HepG2 (cell line): Measurements from ENCODE around the gene MYO7A. TPM values are rescaled to one million over a fixed set of nuclear protein-coding genes. Genes with fewer than 3 reads are reported as not detected.

Source experiments
- ATF4 ChIP-seq, 2 experiments: fragments of 450-650 bp in 1 of 2; sonication (generic) in 1 of 2; formaldehyde crosslinking; IDR thresholded peaks; 2 replicates each; pipeline versions ENCODE4 v1.5.0 to v1.8.0; 2020 to 2022; ENCODE audit warnings: mild to moderate bottlenecking in 1 of 2, missing genetic modification reagents in 1 of 2
- CEBPB ChIP-seq: IDR thresholded peaks from 2 replicates; pipeline ENCODE4 v1.6.1; 2011; ENCODE audit warnings: low read depth, low read length, improper control_type of control experiment, borderline replicate concordance
- CSRNP1 ChIP-seq: sonication (generic); formaldehyde crosslinking; IDR thresholded peaks from 2 replicates; pipeline ENCODE4 v1.8.1; 2023; ENCODE audit warnings: mild to moderate bottlenecking, missing genetic modification reagents
- ELF3 ChIP-seq: IDR thresholded peaks from 2 replicates; pipeline ENCODE4 v1.6.1; 2016; ENCODE audit warnings: missing genetic modification reagents, missing compliant biosample characterization
- GPBP1L1 ChIP-seq: sonication (generic); formaldehyde crosslinking; IDR thresholded peaks from 2 replicates; pipeline ENCODE4 v1.5.0; 2020; ENCODE audit warnings: mild to moderate bottlenecking, missing genetic modification reagents
- HNF4A ChIP-seq: sonication (generic); formaldehyde crosslinking; IDR thresholded peaks from 2 replicates; pipeline ENCODE4 v1.4.0; 2020; ENCODE audit warnings: missing genetic modification reagents
- IRF1 ChIP-seq: sonication (generic); formaldehyde crosslinking; IDR thresholded peaks from 2 replicates; pipeline ENCODE4 v1.4.0; 2020; ENCODE audit warnings: low read depth, mild to moderate bottlenecking, missing genetic modification reagents
- IRF2 ChIP-seq: IDR thresholded peaks from 2 replicates; pipeline ENCODE4 v1.6.1; 2018; ENCODE audit warnings: missing genetic modification reagents, missing compliant biosample characterization
- MTA3 ChIP-seq: sonication (generic); formaldehyde crosslinking; IDR thresholded peaks from 2 replicates; pipeline ENCODE4 v1.4.0; 2020; ENCODE audit warnings: missing genetic modification reagents
- NCOR1 ChIP-seq: fragments of 200-600 bp; sonication (generic); IDR thresholded peaks from 2 replicates; pipeline ENCODE4 v1.7.0; 2017; ENCODE audit warnings: antibody characterized with exemption, low read length, borderline replicate concordance
- NFIB ChIP-seq: sonication (generic); formaldehyde crosslinking; IDR thresholded peaks from 2 replicates; pipeline ENCODE4 v1.9.0; 2021; ENCODE audit warnings: missing genetic modification reagents, mild to moderate bottlenecking, borderline replicate concordance
- NFKB2 ChIP-seq: sonication (generic); formaldehyde crosslinking; IDR thresholded peaks from 2 replicates; pipeline ENCODE4 v1.4.0; 2020; ENCODE audit warnings: missing genetic modification reagents, borderline replicate concordance
- PAXIP1 ChIP-seq: sonication (generic); formaldehyde crosslinking; conservative IDR thresholded peaks from 2 replicates; pipeline ENCODE4 v1.4.0; 2020; ENCODE audit warnings: mild to moderate bottlenecking, missing genetic modification reagents, moderate library complexity
- SMAD1 ChIP-seq: sonication (generic); formaldehyde crosslinking; IDR thresholded peaks from 2 replicates; pipeline ENCODE4 v1.4.0; 2020; ENCODE audit warnings: missing genetic modification reagents, low read depth, mild to moderate bottlenecking, borderline replicate concordance
- SNAPC2 ChIP-seq: sonication (generic); formaldehyde crosslinking; IDR thresholded peaks from 2 replicates; pipeline ENCODE4 v1.8.1; 2022; ENCODE audit warnings: mild to moderate bottlenecking, missing genetic modification reagents
- SP5 ChIP-seq: IDR thresholded peaks from 2 replicates; pipeline ENCODE4 v1.6.1; 2016; ENCODE audit warnings: low read depth, borderline replicate concordance
- ZC3H4 ChIP-seq: sonication (generic); formaldehyde crosslinking; IDR thresholded peaks from 2 replicates; pipeline ENCODE4 v1.4.0; 2020; ENCODE audit warnings: missing genetic modification reagents, borderline replicate concordance
- ZNF282 ChIP-seq: fragments of 450-650 bp; IDR thresholded peaks from 2 replicates; pipeline ENCODE4 v1.6.1; 2018; ENCODE audit not compliant: partially characterized antibody
- ZNF382 ChIP-seq: sonication (generic); formaldehyde crosslinking; IDR thresholded peaks from 2 replicates; pipeline ENCODE4 v1.5.0; 2020; ENCODE audit warnings: missing genetic modification reagents, mild to moderate bottlenecking, borderline replicate concordance
- ZNF562 ChIP-seq: sonication (generic); formaldehyde crosslinking; IDR thresholded peaks from 2 replicates; pipeline ENCODE4 v1.8.0; 2022; ENCODE audit warnings: missing genetic modification reagents, borderline replicate concordance
- ZNF788 ChIP-seq: sonication (generic); formaldehyde crosslinking; IDR thresholded peaks from 2 replicates; pipeline ENCODE4 v1.5.0; 2020; ENCODE audit warnings: mild to moderate bottlenecking, missing genetic modification reagents, borderline replicate concordance
- polyA plus RNA-seq, 8 experiments: library from polyadenylated mRNA; depleted of rRNA in 3 of 8; stranded (reverse) in 7 of 8; unstranded in 1 of 8; fragments of >200 nt; fragmentation: Illumina TruSeq in 4 of 8; extraction: Trizol in 4 of 8; gene quantifications; 2 replicates each; pipeline versions ENCODE4 v1.2.1 to v1.2.3, GENCODE V29; 2011 to 2016; ENCODE audit warnings: low read depth in 4 of 8, missing spikeins in 1 of 8, mixed read lengths in 1 of 8; ENCODE audit not compliant: insufficient read depth in 1 of 8
- total RNA-seq, 5 experiments: library from RNA; depleted of rRNA; stranded (reverse); fragments of >200 nt; fragmentation: Illumina TruSeq; extraction: Trizol; gene quantifications; 2 replicates each; pipeline ENCODE4 v1.2.3, GENCODE V29; 2016; ENCODE audit warnings: low read depth in 1 of 5

Gene MYO7A
- total and polyA plus RNA-seq, 2 of the 13 experiments (the other 11 are each of a cell fraction or from before 2014, with no cell fraction given), result 7.5 to 10.0 TPM

GRCh38 chr11:77130763-77131513 is 2.9 kb downstream of the MYO7A start (continued):
- no peak; the same call in 1 of the 2 replicates for TF ChIP-seq NFKB2 (CRISPR knock-in tag)
- no peak for TF ChIP-seq CSRNP1
- TF ChIP-seq PAXIP1, result peak; percentile 78
- no peak for TF ChIP-seq ZNF382 (CRISPR knock-in tag)
- no peak for TF ChIP-seq ZNF562 (CRISPR knock-in tag)
- no peak for TF ChIP-seq GPBP1L1 (CRISPR knock-in tag)
- 0 out of 2 replicates have a peak, but pooled peaks have one; percentile 53 for TF ChIP-seq NFIB (CRISPR knock-in tag)
- no peak for TF ChIP-seq SP5 (CRISPR knock-in tag)
- TF ChIP-seq SMAD1, result no peak
- peak; percentile 37; the same call in 1 of the 2 replicates for TF ChIP-seq ELF3
- peak; percentile 60; the same call in 1 of the 2 replicates for TF ChIP-seq ZNF788 (CRISPR knock-in tag)
- no peak for TF ChIP-seq NCOR1
- TF ChIP-seq SNAPC2, result no peak
- TF ChIP-seq ZNF282, result no peak
- TF ChIP-seq IRF2 (CRISPR knock-in tag), result 0 out of 2 replicates have a peak, but pooled peaks have one; percentile 64
- TF ChIP-seq IRF1 (CRISPR knock-in tag), result no peak
- TF ChIP-seq ATF4 (CRISPR knock-in tag; IDR thresholded peaks at IDR 0.05), result no peak
- TF ChIP-seq CEBPB, result no peak
- peak; percentile 72 for TF ChIP-seq HNF4A (CRISPR knock-in tag)
- no peak for TF ChIP-seq MTA3
- TF ChIP-seq ZC3H4, result no peak
